Measurements from ENCODE around the gene CSMD2. TPM values are rescaled to one million over a fixed set of nuclear protein-coding genes. Genes with fewer than 3 reads are reported as not detected.
A peak's percentile ranks its signal among the peaks of the same experiment; 100 is the strongest.

CSMD2 gene
- total and polyA plus RNA-seq, 4 experiments from 2014 or later = not detected

DNA sequence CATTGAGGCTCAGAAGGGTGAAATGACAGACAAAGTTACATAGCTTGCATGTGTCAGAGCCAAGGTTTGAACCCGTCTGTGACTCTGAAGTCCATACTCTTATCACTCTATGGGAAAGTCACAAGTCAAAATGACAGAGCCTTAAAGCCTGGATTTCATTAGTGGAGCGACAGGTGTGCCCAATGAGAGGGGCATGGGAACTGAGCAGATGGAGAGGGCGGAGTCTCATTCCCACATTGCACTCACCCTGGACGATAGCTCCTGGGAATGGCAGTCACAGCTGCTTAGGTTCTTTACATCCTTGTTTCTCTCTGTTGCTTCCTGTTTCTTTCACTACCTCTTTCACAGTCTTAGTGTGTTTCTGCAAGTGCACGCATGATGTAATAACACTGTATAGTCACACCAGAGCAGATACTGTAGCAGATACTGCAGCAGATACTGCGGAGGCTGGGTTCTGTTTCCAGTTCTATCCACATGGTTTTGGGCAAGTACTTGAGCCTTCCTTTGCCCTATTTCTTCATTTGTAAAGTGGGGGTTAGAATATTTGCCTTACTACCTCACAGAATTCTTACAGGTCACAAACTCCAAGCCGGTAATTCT lies 565.4 kb downstream of the CSMD2 start:
- H3K27me3 ChIP-seq (ENCODE audit: insufficient read depth, low read length) = no peaks in the 10 kb centered on the region
- H3K27ac Mint-ChIP-seq = no peak overlapping the region
- no peaks in the 10 kb centered on the region for H3K36me3 Mint-ChIP-seq
- CTCF ChIA-PET (ENCODE audit: partially characterized antibody) = interaction anchor here (1.0 kb wide), 1 partner anchor 33 kb away, joined by 3 read pairs; no protein-coding TSS in a partner anchor
- H3K4me1 ChIP-seq (ENCODE audit: insufficient read depth, low read length) = no peaks in the 10 kb centered on the region
- POLR2A ChIA-PET (ENCODE audit: partially characterized antibody) = no interaction called here
- H3K36me3 ChIP-seq (ENCODE audit: insufficient read depth, low read length) = no peaks in the 10 kb centered on the region
- H3K4me3 ChIP-seq (ENCODE audit: low read length in 2 of 2) = no peak overlapping the region
- H3K9me3 Mint-ChIP-seq = peaks cover 0 to 3% (median 0%) of the 10 kb centered on the region in 8 donors
- intact Hi-C loops (cut with micrococcal nuclease) = no loop called here
- H3K27me3 Mint-ChIP-seq = peaks cover 22 to 29% of the 10 kb centered on the region in 2 donors
- no peaks in the 10 kb centered on the region for H3K9me3 ChIP-seq (ENCODE audit: control insufficient read depth in 1 of 2, low read length in 2 of 2)
- H3K4me1 Mint-ChIP-seq = no peaks in the 10 kb centered on the region
- no peak overlapping the region for H3K4me3 Mint-ChIP-seq
- no peak for DNase-seq
- no peak overlapping the region for H3K27ac ChIP-seq (ENCODE audit: low read depth, low read length)

DNA sequence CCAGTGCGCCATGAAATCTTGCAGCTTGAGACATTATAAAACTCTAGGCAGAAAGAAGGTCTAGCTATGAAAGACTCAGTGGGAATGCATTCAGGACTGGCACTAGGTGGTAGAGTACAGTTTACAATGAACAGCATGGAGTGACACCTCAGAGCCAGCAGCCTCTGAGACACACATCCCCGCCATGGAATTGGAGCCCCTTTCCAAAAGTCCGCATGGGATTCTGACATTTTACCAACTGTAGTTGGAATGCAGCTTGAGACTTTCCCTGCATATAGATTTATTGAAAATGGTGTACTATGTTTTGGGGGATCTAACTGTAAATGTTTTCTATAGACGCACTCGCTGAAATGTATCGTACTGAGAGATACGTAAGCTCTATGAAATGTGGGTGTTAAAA lies 576.3 kb downstream of the CSMD2 start:
- ChIA-PET POLR2A (ENCODE audit: partially characterized antibody) (no interaction called here), CTCF (ENCODE audit: partially characterized antibody) (no interaction called here)
- no peaks in the 10 kb centered on the region for H3K9me3 Mint-ChIP-seq
- Histone ChIP-seq H3K4me3 (ENCODE audit: low read length in 2 of 2) (no peak overlapping the region), H3K9me3 (ENCODE audit: control insufficient read depth in 1 of 2, low read length in 2 of 2) (no peaks in the 10 kb centered on the region), H3K27ac (ENCODE audit: low read depth, low read length) (no peak overlapping the region), H3K4me1 (ENCODE audit: insufficient read depth, low read length) (no peaks in the 10 kb centered on the region), H3K27me3 (ENCODE audit: insufficient read depth, low read length) (no peaks in the 10 kb centered on the region), H3K36me3 (ENCODE audit: insufficient read depth, low read length) (no peaks in the 10 kb centered on the region)
- no peaks in the 10 kb centered on the region for H3K4me1 Mint-ChIP-seq
- peaks cover 6 to 12% of the 10 kb centered on the region in 2 donors for H3K27me3 Mint-ChIP-seq
- H3K4me3 Mint-ChIP-seq = no peak overlapping the region
- H3K36me3 Mint-ChIP-seq = no peaks in the 10 kb centered on the region
- DNase-seq = no peak
- H3K27ac Mint-ChIP-seq = peak overlapping the region in 1 of 7 donors; percentile 43
- intact Hi-C loops (cut with micrococcal nuclease) = no loop called here

DNA sequence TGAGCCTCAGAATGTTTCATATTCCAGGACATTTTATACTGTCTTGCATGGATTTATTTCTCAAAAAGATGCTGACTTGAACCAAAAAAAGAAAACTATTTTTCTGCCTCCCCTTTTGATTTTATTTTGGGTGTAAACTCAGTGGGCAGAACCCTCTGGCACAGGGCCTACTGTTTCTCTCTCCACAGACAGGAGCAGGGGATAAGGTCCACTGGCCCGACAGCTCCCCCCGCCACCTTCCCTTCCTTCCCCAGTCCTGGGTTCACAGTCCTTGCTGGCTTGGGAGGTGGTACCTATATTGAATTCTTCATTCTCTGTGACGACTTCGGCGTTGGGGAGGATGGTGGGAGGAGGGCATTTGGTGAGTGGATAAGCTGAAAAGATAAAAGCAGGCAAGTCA lies 578.2 kb downstream of the CSMD2 start:
- H3K9me3 ChIP-seq (ENCODE audit: control insufficient read depth in 1 of 2, low read length in 2 of 2) = no peaks in the 10 kb centered on the region
- H3K4me1 ChIP-seq (ENCODE audit: insufficient read depth, low read length) = no peaks in the 10 kb centered on the region
- Mint-ChIP-seq H3K27ac (no peak overlapping the region), H3K36me3 (no peaks in the 10 kb centered on the region), H3K4me3 (no peak overlapping the region), H3K4me1 (no peaks in the 10 kb centered on the region), H3K27me3 (peaks cover 4 to 12% of the 10 kb centered on the region in 2 donors), H3K9me3 (no peaks in the 10 kb centered on the region)
- no peak overlapping the region for H3K4me3 ChIP-seq (ENCODE audit: low read length in 2 of 2)
- DNase-seq = no peak
- POLR2A ChIA-PET (ENCODE audit: partially characterized antibody) = no interaction called here
- H3K36me3 ChIP-seq (ENCODE audit: insufficient read depth, low read length) = no peaks in the 10 kb centered on the region
- H3K27ac ChIP-seq (ENCODE audit: low read depth, low read length) = no peak overlapping the region
- intact Hi-C loops (cut with micrococcal nuclease) = no loop called here
- CTCF ChIA-PET (ENCODE audit: partially characterized antibody) = no interaction called here
- H3K27me3 ChIP-seq (ENCODE audit: insufficient read depth, low read length) = no peaks in the 10 kb centered on the region

DNA sequence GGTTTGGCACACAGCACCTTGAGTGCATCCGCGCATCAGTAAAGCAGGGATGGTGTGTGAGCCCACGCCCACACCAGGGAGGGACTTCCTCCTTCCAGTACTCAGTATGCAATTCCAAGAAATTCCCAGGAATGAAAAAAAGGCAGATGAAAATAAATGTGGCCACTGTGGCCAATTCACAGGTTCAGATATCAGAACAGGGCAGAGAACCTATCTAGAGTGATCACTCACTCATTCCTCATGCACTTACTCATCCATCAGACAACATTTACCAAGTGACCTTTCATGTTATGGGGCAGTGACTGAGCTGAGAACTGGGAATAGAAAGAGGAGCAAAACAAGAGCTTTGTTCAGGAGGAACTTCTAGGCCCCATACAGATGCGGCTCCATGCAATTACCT lies 578.9 kb downstream of the CSMD2 start:
- CTCF ChIA-PET (ENCODE audit: partially characterized antibody) = no interaction called here
- POLR2A ChIA-PET (ENCODE audit: partially characterized antibody) = no interaction called here
- no peaks in the 10 kb centered on the region for H3K9me3 Mint-ChIP-seq
- H3K36me3 Mint-ChIP-seq = no peaks in the 10 kb centered on the region
- H3K36me3 ChIP-seq (ENCODE audit: insufficient read depth, low read length) = no peaks in the 10 kb centered on the region
- H3K9me3 ChIP-seq (ENCODE audit: control insufficient read depth in 1 of 2, low read length in 2 of 2) = no peaks in the 10 kb centered on the region
- no peaks in the 10 kb centered on the region for H3K4me1 ChIP-seq (ENCODE audit: insufficient read depth, low read length)
- H3K27ac Mint-ChIP-seq = no peak overlapping the region
- DNase-seq = no peak
- H3K27me3 ChIP-seq (ENCODE audit: insufficient read depth, low read length) = no peaks in the 10 kb centered on the region
- H3K27me3 Mint-ChIP-seq = peaks cover 4 to 12% of the 10 kb centered on the region in 2 donors
- no peak overlapping the region for H3K4me3 Mint-ChIP-seq
- intact Hi-C loops (cut with micrococcal nuclease) = no loop called here
- H3K27ac ChIP-seq (ENCODE audit: low read depth, low read length) = no peak overlapping the region
- no peaks in the 10 kb centered on the region for H3K4me1 Mint-ChIP-seq
- no peak overlapping the region for H3K4me3 ChIP-seq (ENCODE audit: low read length in 2 of 2)

DNA sequence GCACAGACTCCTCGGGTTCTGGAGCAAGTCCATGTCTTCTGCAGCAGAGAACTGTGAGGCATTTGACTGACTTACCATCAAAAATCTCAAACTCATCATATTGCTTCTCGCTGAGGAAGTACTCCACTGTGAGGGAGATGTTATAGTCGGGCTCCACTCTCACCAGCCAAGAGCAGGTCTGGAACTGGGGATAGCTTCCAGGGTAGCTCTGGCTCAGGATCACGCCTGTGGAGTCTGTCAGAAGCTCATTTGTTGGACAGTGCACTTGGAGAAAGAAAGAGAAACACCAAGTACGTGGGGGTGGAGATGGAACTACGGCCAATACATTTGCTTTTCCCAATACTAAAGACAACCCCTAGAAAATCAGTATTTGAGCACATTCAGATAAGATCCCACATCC lies 581.5 kb downstream of the CSMD2 start:
- Mint-ChIP-seq H3K4me1 (no peaks in the 10 kb centered on the region), H3K27me3 (peaks cover 12 to 13% of the 10 kb centered on the region in 2 donors), H3K27ac (no peak overlapping the region), H3K36me3 (no peaks in the 10 kb centered on the region), H3K4me3 (no peak overlapping the region), H3K9me3 (no peaks in the 10 kb centered on the region)
- DNase-seq = no peak
- intact Hi-C loops (cut with micrococcal nuclease) = no loop called here
- Histone ChIP-seq H3K27ac (ENCODE audit: low read depth, low read length) (no peak overlapping the region), H3K4me1 (ENCODE audit: insufficient read depth, low read length) (no peaks in the 10 kb centered on the region), H3K9me3 (ENCODE audit: control insufficient read depth in 1 of 2, low read length in 2 of 2) (no peaks in the 10 kb centered on the region), H3K4me3 (ENCODE audit: low read length in 2 of 2) (no peak overlapping the region), H3K27me3 (ENCODE audit: insufficient read depth, low read length) (no peaks in the 10 kb centered on the region), H3K36me3 (ENCODE audit: insufficient read depth, low read length) (no peaks in the 10 kb centered on the region)
- ChIA-PET CTCF (ENCODE audit: partially characterized antibody) (no interaction called here), POLR2A (ENCODE audit: partially characterized antibody) (no interaction called here)

DNA sequence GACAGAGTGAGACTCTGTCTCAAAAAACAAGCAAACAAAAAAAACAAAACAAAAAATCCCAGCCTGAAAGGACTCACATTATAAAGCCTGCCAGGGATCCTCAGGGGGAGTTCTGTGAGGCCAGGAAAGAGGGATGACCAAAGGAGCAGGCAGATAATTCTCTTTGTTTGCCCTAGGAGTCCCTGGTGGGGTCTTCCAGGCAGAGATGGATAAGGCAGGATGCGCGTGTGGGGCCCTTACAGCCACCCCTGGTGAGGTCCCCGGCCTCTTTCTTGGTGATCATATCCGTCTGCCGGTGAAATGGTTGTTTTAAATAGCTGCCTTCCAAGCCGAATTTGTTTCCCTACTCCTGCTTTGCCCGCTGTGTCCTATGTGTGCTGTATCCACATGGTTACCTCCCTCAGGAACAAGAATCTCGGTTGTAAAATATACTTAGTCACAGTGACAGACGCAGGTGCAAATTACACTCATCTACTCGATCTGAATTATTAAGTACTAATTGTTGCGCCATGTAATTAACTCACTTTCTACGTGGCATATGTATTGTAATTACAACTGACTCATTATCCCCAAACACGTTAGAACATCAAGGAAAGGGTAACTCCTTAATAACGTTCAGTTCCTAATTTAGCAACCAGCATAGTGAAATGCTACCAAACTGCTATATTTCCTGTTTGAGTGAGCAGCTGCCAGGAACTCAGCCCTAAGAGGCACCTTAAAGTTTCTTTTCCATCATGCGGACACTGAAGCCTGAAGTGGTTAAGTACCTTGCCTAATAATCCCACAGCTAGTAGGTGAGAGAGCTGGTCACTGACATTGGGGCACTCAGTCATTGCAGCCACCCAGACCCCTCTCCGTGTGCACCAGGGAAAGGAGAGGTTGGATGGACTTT lies 586.2 kb downstream of the CSMD2 start:
- no peak overlapping the region for H3K4me3 Mint-ChIP-seq
- ChIA-PET CTCF (ENCODE audit: partially characterized antibody) (no interaction called here), POLR2A (ENCODE audit: partially characterized antibody) (no interaction called here)
- H3K9me3 Mint-ChIP-seq = peaks cover 0 to 5% (median under 1%) of the 10 kb centered on the region in 8 donors
- H3K9me3 ChIP-seq (ENCODE audit: control insufficient read depth in 1 of 2, low read length in 2 of 2) = no peaks in the 10 kb centered on the region
- no peaks in the 10 kb centered on the region for H3K36me3 Mint-ChIP-seq
- no peaks in the 10 kb centered on the region for H3K27me3 ChIP-seq (ENCODE audit: insufficient read depth, low read length)
- no peaks in the 10 kb centered on the region for H3K36me3 ChIP-seq (ENCODE audit: insufficient read depth, low read length)
- no peak for DNase-seq
- intact Hi-C loops (cut with micrococcal nuclease) = no loop called here
- no peaks in the 10 kb centered on the region for H3K4me1 Mint-ChIP-seq
- H3K27me3 Mint-ChIP-seq = peaks cover 24% of the 10 kb centered on the region in 2 donors
- H3K27ac ChIP-seq (ENCODE audit: low read depth, low read length) = no peak overlapping the region
- no peaks in the 10 kb centered on the region for H3K4me1 ChIP-seq (ENCODE audit: insufficient read depth, low read length)
- H3K4me3 ChIP-seq (ENCODE audit: low read length in 2 of 2) = no peak overlapping the region
- H3K27ac Mint-ChIP-seq = no peak overlapping the region

DNA sequence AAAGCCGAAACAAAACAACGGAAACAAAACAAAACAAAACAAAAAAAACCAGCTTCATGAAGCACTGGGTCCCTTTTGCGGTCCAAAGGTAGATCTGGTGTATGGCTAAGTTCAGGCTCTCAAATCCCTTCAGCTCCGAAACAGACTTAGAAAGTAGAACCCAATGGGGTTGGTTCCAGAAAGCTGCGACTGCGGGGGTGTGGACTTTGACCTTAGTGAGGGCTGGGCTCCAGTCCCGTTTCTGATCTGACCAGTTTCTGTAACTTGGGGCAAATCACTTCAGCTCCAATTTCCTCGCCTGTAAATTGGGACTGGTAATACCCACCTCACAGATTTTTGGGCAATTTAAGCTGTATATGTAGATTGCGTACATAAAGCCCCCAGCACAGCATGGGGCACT lies 587.4 kb downstream of the CSMD2 start:
- no peaks in the 10 kb centered on the region for H3K36me3 ChIP-seq (ENCODE audit: insufficient read depth, low read length)
- H3K9me3 ChIP-seq (ENCODE audit: control insufficient read depth in 1 of 2, low read length in 2 of 2) = no peaks in the 10 kb centered on the region
- H3K4me3 Mint-ChIP-seq = no peak overlapping the region
- H3K27me3 ChIP-seq (ENCODE audit: insufficient read depth, low read length) = no peaks in the 10 kb centered on the region
- no peaks in the 10 kb centered on the region for H3K4me1 ChIP-seq (ENCODE audit: insufficient read depth, low read length)
- ChIA-PET CTCF (ENCODE audit: partially characterized antibody) (no interaction called here), POLR2A (ENCODE audit: partially characterized antibody) (no interaction called here)
- H3K27ac ChIP-seq (ENCODE audit: low read depth, low read length) = no peak overlapping the region
- no peaks in the 10 kb centered on the region for H3K36me3 Mint-ChIP-seq
- no peak for DNase-seq
- peaks cover 24 to 27% of the 10 kb centered on the region in 2 donors for H3K27me3 Mint-ChIP-seq
- no peak overlapping the region for H3K27ac Mint-ChIP-seq
- H3K4me3 ChIP-seq (ENCODE audit: low read length in 2 of 2) = no peak overlapping the region
- H3K9me3 Mint-ChIP-seq = peaks cover 0 to 8% (median under 1%) of the 10 kb centered on the region in 8 donors
- no peaks in the 10 kb centered on the region for H3K4me1 Mint-ChIP-seq
- intact Hi-C loops (cut with micrococcal nuclease) = no loop called here
